Measurements from ENCODE around the gene PEX1.

DNA sequence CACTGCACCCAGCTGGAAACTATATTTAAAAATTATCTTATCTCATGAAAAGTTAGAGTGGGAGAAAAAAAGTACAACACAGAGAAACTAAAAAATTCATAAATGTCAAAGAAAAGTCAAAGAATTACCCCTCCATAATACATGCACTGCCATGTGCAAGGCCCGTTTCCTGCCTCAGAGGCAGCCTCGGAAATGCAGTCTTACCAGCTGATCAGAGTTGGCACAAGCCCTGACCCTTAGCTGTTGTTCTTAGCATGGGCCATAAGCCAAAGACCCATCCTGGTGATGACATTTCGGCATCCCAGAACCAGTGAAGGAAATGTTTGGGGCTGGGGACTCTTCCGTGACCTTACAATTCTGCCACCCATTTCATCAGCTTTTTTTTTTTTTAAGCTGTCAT is 21.9 kb upstream of the PEX1 start:
- TF ChIP-seq, protein P1, sequence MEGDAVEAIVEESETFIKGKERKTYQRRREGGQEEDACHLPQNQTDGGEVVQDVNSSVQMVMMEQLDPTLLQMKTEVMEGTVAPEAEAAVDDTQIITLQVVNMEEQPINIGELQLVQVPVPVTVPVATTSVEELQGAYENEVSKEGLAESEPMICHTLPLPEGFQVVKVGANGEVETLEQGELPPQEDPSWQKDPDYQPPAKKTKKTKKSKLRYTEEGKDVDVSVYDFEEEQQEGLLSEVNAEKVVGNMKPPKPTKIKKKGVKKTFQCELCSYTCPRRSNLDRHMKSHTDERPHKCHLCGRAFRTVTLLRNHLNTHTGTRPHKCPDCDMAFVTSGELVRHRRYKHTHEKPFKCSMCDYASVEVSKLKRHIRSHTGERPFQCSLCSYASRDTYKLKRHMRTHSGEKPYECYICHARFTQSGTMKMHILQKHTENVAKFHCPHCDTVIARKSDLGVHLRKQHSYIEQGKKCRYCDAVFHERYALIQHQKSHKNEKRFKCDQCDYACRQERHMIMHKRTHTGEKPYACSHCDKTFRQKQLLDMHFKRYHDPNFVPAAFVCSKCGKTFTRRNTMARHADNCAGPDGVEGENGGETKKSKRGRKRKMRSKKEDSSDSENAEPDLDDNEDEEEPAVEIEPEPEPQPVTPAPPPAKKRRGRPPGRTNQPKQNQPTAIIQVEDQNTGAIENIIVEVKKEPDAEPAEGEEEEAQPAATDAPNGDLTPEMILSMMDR (IDR thresholded peaks at IDR 0.05), result no peak
- no peak for TF ChIP-seq POLR2A (IDR thresholded peaks at IDR 0.05)
